Stimulated activated CD8-positive, alpha-beta memory T cell treated with anti-CD3 and anti-CD28 coated beads, Interleukin-4, amount 100 ng/mL, for 24 hours (primary cell): ENCODE results near the gene PGLYRP3.

Experiments
- DNase-seq: peaks from one replicate; pipeline ENCODE4 v3.0.0-alpha.2; 2020; ENCODE audit warnings: low read depth

PGLYRP3 gene

GRCh38 chr1:153313288-153313687 lies 536 bp upstream of the PGLYRP3 start:
- no peak for DNase-seq

GRCh38 chr1:153310526-153310925 lies 2.2 kb downstream of the PGLYRP3 start:
- DNase-seq, result no peak

GRCh38 chr1:153309441-153309840 lies 3.3 kb downstream of the PGLYRP3 start:
- no peak for DNase-seq

- DNase-seq, result no peak
Observed at GRCh38 chr1:153308540-153308939, 4.2 kb downstream of the PGLYRP3 start.

- no peak for DNase-seq
Observed at GRCh38 chr1:153307221-153307600, 5.5 kb downstream of the PGLYRP3 start.

GRCh38 chr1:153306303-153307220 lies 6.2 kb downstream of the PGLYRP3 start:
- no peak for DNase-seq

- no peak for DNase-seq
Observed at GRCh38 chr1:153305682-153306081, 7.1 kb downstream of the PGLYRP3 start.

GRCh38 chr1:153302308-153302707 lies 10.4 kb downstream of the PGLYRP3 start:
- no peak for DNase-seq

- DNase-seq, result no peak
Observed at GRCh38 chr1:153293851-153294250, 18.9 kb downstream of the PGLYRP3 start.

- DNase-seq, result no peak
Observed at GRCh38 chr1:153293480-153293775, 19.3 kb downstream of the PGLYRP3 start.

- DNase-seq, result no peak
Observed at GRCh38 chr1:153292740-153293479, 19.8 kb downstream of the PGLYRP3 start.

GRCh38 chr1:153292185-153292584 lies 20.6 kb downstream of the PGLYRP3 start:
- no peak for DNase-seq

GRCh38 chr1:153291514-153291913 lies 21.2 kb downstream of the PGLYRP3 start:
- no peak for DNase-seq

- DNase-seq, result peak; percentile 8
Observed at GRCh38 chr1:153288634-153289275, 24.0 kb downstream of the PGLYRP3 start.

GRCh38 chr1:153277852-153278251 lies 34.9 kb downstream of the PGLYRP3 start:
- DNase-seq, result peak; percentile 2

GRCh38 chr1:153272186-153272585 lies 40.6 kb downstream of the PGLYRP3 start:
- no peak for DNase-seq

- no peak for DNase-seq
Observed at GRCh38 chr1:153271711-153272110, 41.0 kb downstream of the PGLYRP3 start.

- DNase-seq, result no peak
Observed at GRCh38 chr1:153265457-153265856, 47.3 kb downstream of the PGLYRP3 start.

- no peak for DNase-seq
Observed at GRCh38 chr1:153262462-153263157, 50.1 kb downstream of the PGLYRP3 start.

GRCh38 chr1:153262070-153262366 lies 50.7 kb downstream of the PGLYRP3 start:
- no peak for DNase-seq

- DNase-seq, result peak; percentile 2
Observed at GRCh38 chr1:153261281-153262069, 51.3 kb downstream of the PGLYRP3 start.
